ENCODE measurements around the gene PER1. TPM values are rescaled to one million over a fixed set of nuclear protein-coding genes. Genes with fewer than 3 reads are reported as not detected.
A peak's percentile ranks its signal among the peaks of the same experiment; 100 is the strongest.

Gene PER1
- total and polyA plus RNA-seq, 9 of the 15 experiments (the other 6 are each of a cell fraction or from before 2014, with no cell fraction given), result 0.13 to 26.0 (median 3.4) TPM

DNA sequence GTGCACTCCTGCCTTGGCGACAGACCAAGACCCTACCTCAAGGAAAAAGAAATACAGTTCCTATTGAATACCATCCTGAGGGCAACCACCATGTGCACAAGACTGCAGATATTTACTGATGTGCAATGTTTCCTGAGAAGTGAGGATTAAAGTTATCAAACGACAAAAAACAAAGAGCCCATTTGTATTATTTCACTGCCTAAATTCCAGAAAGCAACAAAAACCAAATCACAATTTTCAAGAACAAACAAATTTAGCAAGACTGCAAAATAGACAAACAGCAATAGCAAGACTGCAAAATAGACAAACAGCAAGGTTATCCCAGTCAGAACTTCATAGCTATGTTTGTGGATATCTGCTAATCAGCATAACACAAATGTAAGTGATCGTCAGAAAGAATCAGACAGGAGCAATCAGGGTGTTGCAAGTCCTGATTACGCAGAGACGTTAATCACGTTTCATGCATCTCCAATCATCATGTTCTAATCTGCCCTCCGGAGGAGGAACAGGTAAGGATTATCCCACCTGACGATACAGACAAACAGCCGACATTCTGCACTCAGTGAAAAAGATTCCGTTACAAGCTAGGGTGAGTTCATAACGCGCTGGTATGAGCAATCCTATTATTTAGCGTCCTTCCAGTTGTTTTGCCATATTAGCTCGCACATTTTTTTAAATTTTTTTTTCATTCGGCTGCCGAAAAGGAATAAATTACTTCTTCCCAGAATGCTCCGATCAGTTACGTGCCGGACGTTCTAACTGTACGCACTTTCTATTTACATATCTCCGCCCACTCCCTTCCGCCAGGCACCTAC is 21.1 kb upstream of the PER1 start (continued):
- peak; percentile 95 to 96 for TF ChIP-seq NONO (IDR thresholded peaks at IDR 0.05; ENCODE audit: low read depth in 2 of 2, low read length in 1 of 2)
- TF ChIP-seq PYGO2 (tag; IDR thresholded peaks at IDR 0.05), result peak; percentile 85
- TF ChIP-seq CREB3L1 (IDR thresholded peaks at IDR 0.05; ENCODE audit: borderline replicate concordance, low read depth), result peak; percentile 55; the same call in 1 of the 2 replicates
- no peak for TF ChIP-seq WHSC1 (IDR thresholded peaks at IDR 0.05; ENCODE audit: low read length)
- peak; percentile 100 for TF ChIP-seq THRB (CRISPR knock-in tag; conservative IDR thresholded peaks at IDR 0.05)
- TF ChIP-seq, protein P1, sequence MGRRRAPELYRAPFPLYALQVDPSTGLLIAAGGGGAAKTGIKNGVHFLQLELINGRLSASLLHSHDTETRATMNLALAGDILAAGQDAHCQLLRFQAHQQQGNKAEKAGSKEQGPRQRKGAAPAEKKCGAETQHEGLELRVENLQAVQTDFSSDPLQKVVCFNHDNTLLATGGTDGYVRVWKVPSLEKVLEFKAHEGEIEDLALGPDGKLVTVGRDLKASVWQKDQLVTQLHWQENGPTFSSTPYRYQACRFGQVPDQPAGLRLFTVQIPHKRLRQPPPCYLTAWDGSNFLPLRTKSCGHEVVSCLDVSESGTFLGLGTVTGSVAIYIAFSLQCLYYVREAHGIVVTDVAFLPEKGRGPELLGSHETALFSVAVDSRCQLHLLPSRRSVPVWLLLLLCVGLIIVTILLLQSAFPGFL (CRISPR knock-in tag; IDR thresholded peaks at IDR 0.05), result no peak
- TF ChIP-seq PTTG1 (tag; IDR thresholded peaks at IDR 0.05; ENCODE audit: low read depth), result no peak
- TF ChIP-seq SRSF7 (optimal IDR thresholded peaks at IDR 0.05; ENCODE audit: low read depth, low read length), result no peak
- peak; percentile 87 for TF ChIP-seq FIP1L1 (IDR thresholded peaks at IDR 0.05; ENCODE audit: low read depth, low read length, poor library complexity, severe bottlenecking)
- TF ChIP-seq RFX1 (IDR thresholded peaks at IDR 0.05), result peak; percentile 62
- peak; percentile 92; the same call in 1 of the 2 replicates for TF ChIP-seq ZNF518B (CRISPR knock-in tag; IDR thresholded peaks at IDR 0.05)
- peak; percentile 27 for TF ChIP-seq PRDM10 (IDR thresholded peaks at IDR 0.05; ENCODE audit: partially characterized antibody)

All from K562 (cell line).